ENCODE results near the gene BFSP2.

The BFSP2 gene

GRCh38 chr3:133474817-133475216, 75.0 kb downstream of the BFSP2 start:
- no peaks in the 10 kb centered on the region for H3K9me3 Mint-ChIP-seq
- TF ChIP-seq, protein P1, sequence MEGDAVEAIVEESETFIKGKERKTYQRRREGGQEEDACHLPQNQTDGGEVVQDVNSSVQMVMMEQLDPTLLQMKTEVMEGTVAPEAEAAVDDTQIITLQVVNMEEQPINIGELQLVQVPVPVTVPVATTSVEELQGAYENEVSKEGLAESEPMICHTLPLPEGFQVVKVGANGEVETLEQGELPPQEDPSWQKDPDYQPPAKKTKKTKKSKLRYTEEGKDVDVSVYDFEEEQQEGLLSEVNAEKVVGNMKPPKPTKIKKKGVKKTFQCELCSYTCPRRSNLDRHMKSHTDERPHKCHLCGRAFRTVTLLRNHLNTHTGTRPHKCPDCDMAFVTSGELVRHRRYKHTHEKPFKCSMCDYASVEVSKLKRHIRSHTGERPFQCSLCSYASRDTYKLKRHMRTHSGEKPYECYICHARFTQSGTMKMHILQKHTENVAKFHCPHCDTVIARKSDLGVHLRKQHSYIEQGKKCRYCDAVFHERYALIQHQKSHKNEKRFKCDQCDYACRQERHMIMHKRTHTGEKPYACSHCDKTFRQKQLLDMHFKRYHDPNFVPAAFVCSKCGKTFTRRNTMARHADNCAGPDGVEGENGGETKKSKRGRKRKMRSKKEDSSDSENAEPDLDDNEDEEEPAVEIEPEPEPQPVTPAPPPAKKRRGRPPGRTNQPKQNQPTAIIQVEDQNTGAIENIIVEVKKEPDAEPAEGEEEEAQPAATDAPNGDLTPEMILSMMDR (IDR thresholded peaks at IDR 0.05; ENCODE audit: unreplicated experiment in 3 of 3), result no peak
- peak overlapping the region; percentile 68 to 90 (median 87) for H3K27ac Mint-ChIP-seq
- H3K4me1 Mint-ChIP-seq, result peaks cover 61% of the 10 kb centered on the region
- no peaks in the 10 kb centered on the region for H3K36me3 Mint-ChIP-seq (ENCODE audit: low read depth)
- H3K4me3 Mint-ChIP-seq, result no peak overlapping the region
- H3K27me3 Mint-ChIP-seq (ENCODE audit: low read depth), result peaks cover 20% of the 10 kb centered on the region

DNA sequence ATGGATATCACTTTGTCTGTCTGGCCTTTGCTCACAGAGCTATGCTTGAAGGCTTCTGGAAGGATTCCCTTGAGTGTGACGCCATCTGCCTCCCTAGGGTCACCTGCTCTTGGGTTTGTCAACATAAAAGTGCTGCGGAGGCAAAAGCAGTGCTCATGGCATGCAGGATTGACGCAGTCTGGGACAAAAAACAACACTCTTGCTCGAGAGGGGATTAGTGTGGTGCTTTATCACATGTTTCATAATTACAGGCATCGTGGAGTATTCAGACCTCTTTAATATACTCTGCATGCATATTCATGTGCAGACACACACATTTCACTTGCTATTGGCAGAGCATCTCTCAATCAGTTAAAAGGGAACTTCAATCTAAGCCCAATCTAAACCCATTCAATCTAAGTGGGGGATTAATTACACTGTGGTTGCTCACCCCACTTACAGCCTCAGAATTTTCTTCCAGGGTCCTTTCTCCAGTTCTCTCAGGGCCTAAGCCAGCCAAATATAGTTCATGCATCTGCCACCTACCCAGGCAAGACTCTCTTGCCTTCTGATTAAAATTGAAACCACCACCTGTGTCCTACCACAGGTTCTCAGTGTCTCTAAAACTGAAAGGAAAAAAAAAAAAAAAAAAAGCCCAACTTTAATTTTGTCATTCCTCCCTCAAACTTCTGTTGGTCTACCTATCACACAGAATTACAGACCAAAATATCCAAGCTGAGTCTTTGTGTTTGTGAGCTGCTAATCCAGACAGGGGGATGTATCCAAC, 75.6 kb downstream of the BFSP2 start:
- H3K9me3 Mint-ChIP-seq, result no peaks in the 10 kb centered on the region
- TF ChIP-seq, protein P1 (IDR thresholded peaks at IDR 0.05; ENCODE audit: unreplicated experiment in 3 of 3), result no peak
- peaks cover 61% of the 10 kb centered on the region for H3K4me1 Mint-ChIP-seq
- no peak overlapping the region for H3K4me3 Mint-ChIP-seq
- H3K27ac Mint-ChIP-seq, result peak overlapping the region; percentile 68 to 90 (median 87)
- H3K27me3 Mint-ChIP-seq (ENCODE audit: low read depth), result peaks cover 20% of the 10 kb centered on the region
- no peaks in the 10 kb centered on the region for H3K36me3 Mint-ChIP-seq (ENCODE audit: low read depth)

DNA sequence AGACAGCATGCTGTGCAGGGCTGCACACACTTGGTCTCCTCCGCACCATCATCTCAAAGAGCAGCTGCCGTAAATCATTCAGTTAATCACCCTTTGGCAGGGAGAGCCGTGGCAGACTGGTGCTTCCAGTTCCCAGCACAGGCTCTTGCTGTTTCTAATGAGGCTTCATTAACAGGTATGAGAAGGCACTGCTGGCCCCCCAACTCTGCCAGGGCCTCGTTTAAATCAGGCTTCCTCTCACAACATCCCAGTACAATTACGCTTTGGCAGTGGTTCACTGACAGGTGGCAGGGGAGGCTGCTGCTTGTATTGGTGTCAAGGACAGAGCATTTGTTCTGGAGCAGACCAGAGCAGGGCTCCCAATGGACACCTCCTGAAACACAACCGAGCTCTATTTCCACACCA, 77.1 kb downstream of the BFSP2 start:
- Mint-ChIP-seq H3K4me1 (peaks cover 50% of the 10 kb centered on the region), H3K9me3 (peaks cover 2% of the 10 kb centered on the region), H3K4me3 (no peak overlapping the region), H3K27ac (peak overlapping the region; percentile 17 to 81 (median 74)), H3K36me3 (ENCODE audit: low read depth) (no peaks in the 10 kb centered on the region), H3K27me3 (ENCODE audit: low read depth) (peaks cover 13% of the 10 kb centered on the region)
- TF ChIP-seq, protein P1 (IDR thresholded peaks at IDR 0.05; ENCODE audit: unreplicated experiment in 3 of 3), result no peak

- peak overlapping the region in 1 of 3 experiments; percentile 81 for H3K27ac Mint-ChIP-seq
- TF ChIP-seq, protein P1 (IDR thresholded peaks at IDR 0.05; ENCODE audit: unreplicated experiment in 3 of 3), result no peak
- no peak overlapping the region for H3K4me3 Mint-ChIP-seq
- H3K27me3 Mint-ChIP-seq (ENCODE audit: low read depth), result peaks cover 9% of the 10 kb centered on the region
- peaks cover 50% of the 10 kb centered on the region for H3K4me1 Mint-ChIP-seq
- H3K9me3 Mint-ChIP-seq, result peaks cover 2% of the 10 kb centered on the region
- H3K36me3 Mint-ChIP-seq (ENCODE audit: low read depth), result no peaks in the 10 kb centered on the region
These were observed 77.6 kb downstream of the BFSP2 start for GRCh38 chr3:133477487-133477886.

DNA sequence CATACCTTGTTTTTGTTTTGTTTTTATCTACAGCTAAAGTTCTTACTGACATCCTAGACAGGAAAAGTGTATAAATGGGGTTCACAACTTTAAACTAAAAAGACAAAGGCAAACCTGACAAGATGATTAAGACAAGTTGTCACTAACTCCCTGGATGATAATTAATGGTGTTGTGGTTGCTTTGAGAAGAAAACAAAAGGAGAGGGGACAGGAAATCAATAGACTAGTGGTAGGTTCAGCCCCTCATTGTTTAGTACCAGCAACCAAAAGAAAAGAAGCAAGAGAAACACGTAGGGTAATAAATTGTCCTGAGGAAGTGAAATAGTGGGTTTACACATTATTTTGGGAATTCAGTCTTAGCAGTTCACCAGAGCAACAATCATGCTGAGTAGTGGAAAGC, 78.8 kb downstream of the BFSP2 start:
- peak overlapping the region in 1 of 3 experiments; percentile 12 for H3K27ac Mint-ChIP-seq
- H3K4me3 Mint-ChIP-seq, result no peak overlapping the region
- peaks cover 6% of the 10 kb centered on the region for H3K9me3 Mint-ChIP-seq
- TF ChIP-seq, protein P1 (IDR thresholded peaks at IDR 0.05; ENCODE audit: unreplicated experiment in 3 of 3), result no peak
- peaks cover 9% of the 10 kb centered on the region for H3K27me3 Mint-ChIP-seq (ENCODE audit: low read depth)
- peaks cover 45% of the 10 kb centered on the region for H3K4me1 Mint-ChIP-seq
- H3K36me3 Mint-ChIP-seq (ENCODE audit: low read depth), result peaks cover 4% of the 10 kb centered on the region

DNA sequence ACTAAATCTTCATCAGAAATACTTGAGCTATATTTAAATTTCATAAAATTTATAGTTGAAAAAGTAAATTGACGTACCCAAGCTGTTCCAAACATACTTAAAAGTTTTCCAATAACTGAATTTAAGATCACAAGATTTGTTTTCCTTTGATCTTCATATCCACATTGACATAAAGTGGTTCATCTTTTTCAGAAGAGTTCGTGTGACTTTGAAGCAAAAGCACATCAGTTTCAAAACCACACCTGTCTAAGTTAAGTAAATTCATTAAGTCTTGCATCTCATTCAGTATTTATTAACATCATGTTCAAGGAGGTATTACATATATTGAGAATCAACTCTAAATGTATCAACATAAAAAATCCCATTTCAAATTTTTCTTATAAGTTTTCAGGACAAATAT, 79.5 kb downstream of the BFSP2 start:
- peaks cover 13% of the 10 kb centered on the region for H3K9me3 Mint-ChIP-seq
- H3K36me3 Mint-ChIP-seq (ENCODE audit: low read depth), result peaks cover 4% of the 10 kb centered on the region
- peaks cover 38% of the 10 kb centered on the region for H3K4me1 Mint-ChIP-seq
- H3K27me3 Mint-ChIP-seq (ENCODE audit: low read depth), result peaks cover 13% of the 10 kb centered on the region
- no peak overlapping the region for H3K27ac Mint-ChIP-seq
- TF ChIP-seq, protein P1 (IDR thresholded peaks at IDR 0.05; ENCODE audit: unreplicated experiment in 3 of 3), result no peak
- no peak overlapping the region for H3K4me3 Mint-ChIP-seq

Measured in nephron (organoid).